RPMI7951 (cell line): ENCODE measurements around the gene WDR62. TPM values are rescaled to one million over a fixed set of nuclear protein-coding genes. Genes with fewer than 3 reads are reported as not detected.

Experiments used
- DNase-seq: peaks from one replicate; pipeline ENCODE4 v3.0.0-alpha.2; 2012; ENCODE audit warnings: low read depth
- total RNA-seq: library from RNA; depleted of rRNA; stranded (reverse); fragments of >200 nt; shearing (Covaris generic); gene quantifications from 2 replicates; pipeline ENCODE4 v1.2.3, GENCODE V29; 2014

The WDR62 gene
- total RNA-seq, 1 experiment from 2014 or later: 16.1 TPM

DNA sequence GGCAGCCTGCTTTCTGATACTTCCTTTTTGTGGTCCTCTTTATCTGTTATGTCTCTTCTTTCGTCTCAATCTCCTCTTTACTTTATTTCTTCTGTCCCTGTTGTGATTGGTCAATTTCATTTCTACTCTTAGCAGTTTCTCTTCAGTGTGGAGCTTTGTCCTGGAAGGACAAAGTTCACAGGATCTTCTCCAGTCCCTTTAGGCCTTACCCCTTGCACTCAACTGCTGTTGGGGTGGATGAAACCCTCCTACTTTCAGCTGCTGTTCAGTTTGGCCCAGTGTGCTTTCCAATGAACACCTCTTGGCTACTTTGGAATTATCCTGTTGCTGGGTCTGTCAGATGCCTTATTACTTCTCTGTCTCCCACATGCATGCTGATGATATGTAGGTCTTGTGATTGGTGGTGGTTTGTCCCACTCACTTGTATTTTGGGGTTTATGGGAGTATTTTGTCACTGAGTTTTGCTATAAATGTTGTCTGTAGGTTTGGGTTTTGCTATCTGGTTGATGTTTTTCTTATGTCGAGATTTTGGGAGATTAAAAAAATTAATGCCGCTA is 24.8 kb downstream of the WDR62 start:
- DNase-seq: no peak

DNA sequence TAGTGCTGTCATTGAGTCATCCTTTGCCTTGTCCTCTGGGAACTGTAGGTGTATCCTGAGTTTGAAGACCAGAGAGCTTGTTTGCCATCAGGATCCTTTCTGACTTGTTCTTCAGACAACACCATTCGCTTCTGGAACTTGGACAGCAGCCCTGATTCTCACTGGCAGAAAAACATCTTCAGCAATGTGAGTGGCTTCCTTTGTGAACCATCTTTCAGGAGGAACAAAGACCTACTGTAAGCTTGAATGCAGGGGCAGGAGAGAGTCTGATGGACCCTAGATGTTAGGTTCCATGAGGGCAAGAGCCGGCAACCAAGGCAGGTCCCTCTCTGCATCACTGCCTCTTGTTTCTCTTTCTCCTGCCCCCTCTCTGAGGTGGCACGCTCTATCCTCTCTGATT is 26.7 kb downstream of the WDR62 start:
- no peak for DNase-seq

DNA sequence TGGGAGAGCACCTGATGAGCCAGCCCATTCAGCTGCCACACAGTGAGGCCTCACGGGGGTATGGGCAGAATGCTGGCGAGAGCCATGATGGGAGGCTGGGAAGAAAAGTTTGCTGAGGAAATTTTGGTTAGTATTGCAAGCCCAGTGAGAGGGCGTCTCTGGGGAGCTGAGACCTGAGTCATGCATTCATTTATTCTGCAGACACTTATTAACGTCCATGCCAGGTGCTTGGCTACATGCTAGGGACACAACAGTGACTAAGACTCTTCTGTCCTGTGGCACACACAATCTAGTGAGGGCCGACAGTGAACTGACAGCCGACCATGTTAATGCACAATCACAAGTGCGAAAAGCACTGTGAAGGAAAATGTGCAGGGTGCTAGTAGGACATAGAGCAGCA is 27.2 kb downstream of the WDR62 start:
- no peak for DNase-seq

DNA sequence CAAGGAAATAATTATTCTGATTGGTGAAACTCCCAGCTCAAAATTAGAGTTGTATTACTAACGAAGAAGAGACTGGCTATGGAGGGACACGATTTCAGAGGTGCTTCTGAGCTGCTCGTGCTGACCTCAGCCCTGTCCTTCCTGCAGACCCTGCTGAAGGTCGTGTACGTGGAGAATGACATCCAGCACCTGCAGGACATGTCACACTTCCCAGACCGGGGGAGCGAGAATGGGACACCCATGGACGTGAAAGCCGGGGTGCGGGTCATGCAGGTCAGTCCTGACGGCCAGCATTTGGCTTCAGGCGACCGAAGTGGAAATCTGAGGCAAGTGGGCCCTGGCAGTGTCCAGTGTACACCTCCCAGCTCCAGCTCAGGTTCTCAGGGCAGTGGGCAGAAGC is 28.2 kb downstream of the WDR62 start:
- DNase-seq: no peak

DNA sequence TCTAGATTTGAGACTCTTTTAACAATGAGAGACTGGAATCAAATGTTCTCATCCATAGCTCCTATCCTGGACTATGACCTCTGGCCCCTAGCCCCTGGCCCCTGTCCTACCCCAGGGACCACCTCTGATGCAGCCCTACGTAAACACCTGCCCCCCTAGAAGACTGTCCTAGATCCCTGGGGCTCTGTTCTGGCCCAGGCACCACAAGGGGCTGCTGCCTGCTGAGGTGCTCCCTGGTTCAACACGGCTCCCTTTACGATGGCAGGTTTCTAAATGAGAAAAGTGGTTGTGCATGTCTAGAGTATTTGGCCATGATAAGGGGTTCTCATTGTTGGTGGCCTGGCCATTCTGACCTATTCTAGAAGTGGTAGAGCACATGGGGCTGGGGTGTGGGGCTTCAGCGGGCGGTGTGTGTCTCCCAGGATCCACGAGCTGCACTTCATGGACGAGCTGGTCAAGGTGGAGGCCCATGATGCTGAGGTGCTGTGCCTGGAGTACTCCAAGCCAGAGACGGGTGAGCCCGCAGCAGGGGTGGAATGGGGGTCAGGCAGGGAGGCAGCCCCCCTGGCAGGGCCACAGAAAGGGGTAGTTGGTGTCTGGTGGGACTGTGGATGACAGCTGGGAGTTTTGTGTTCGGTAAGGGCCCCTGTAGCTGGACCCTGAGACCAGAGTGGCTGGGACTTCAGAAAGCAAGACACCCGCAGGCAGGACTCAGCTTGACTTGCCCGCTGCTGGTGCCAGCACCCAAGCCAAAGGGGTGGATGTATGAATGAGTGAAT is 29.7 kb downstream of the WDR62 start:
- no peak for DNase-seq

DNA sequence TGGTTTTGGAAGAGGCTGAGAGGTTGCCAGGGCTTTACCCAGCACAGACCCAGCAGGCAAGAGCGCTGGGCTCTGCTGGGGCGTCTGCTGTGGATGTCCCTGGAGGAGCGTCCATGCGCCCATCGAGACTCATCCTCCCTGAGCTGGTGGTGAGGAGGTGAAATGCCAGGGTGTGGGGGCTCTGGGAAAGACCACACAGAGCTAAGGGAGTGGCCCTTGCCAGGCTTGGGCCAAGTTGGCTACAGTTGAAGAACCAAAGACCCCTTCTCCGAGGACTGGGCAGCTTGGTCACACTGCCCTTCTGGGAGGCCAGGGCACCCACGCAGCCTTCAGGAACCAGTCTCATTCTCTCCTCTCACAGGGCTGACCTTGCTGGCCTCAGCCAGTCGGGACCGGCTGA is 31.6 kb downstream of the WDR62 start:
- no peak for DNase-seq

DNA sequence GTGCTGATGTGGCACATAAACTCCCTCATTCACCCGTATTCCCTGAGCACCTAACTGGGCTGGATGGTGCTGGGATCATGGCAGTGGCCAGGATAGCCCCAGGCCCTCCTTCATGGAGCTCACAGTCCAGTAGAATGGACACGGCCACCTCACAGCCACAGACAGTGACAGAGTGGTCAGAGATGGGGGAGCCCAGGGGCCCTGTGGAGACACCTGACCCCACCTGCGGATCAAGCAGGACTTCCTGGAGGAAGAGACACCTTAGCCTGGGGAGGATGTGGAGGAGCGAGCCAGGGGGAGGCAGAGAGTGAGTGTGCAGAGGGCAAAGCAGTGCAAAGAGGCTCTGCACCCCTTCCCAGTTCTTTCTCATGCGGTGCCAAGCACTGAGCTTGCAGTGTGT is 35.1 kb downstream of the WDR62 start:
- no peak for DNase-seq

DNA sequence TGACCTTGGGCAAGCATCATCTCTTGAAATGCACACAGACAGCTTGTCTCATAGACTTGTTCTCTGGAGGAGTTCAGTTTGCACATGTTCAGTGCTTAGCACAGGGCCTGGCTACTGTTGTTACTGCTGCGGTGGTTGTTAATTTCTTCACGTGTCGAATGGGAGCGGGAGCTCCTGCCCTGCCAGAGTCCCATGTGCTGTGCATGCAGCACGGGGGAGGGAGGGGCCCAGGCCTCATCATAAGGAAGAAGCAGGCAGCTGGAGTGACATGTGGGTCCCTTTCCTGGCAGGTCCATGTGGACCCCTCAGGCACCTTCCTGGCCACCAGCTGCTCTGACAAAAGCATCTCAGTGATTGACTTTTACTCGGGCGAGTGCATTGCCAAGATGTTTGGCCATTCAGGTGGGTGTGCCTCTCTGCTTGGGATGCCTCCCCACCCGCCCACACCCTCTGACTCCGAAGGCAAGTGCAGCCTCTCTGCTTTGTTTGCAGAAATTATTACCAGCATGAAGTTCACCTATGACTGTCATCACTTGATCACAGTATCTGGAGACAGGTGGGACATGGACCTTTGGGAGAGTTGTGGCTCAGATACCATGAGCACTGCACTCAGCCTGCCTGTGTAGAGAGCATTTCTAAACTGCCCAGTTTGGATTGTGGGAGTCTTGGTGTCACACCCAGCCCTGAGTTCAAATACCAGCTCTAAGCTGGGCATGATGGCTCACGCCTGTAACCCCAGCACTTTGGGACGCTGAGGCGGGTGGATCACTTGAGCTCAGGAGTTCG is 36.4 kb downstream of the WDR62 start:
- DNase-seq: no peak

DNA sequence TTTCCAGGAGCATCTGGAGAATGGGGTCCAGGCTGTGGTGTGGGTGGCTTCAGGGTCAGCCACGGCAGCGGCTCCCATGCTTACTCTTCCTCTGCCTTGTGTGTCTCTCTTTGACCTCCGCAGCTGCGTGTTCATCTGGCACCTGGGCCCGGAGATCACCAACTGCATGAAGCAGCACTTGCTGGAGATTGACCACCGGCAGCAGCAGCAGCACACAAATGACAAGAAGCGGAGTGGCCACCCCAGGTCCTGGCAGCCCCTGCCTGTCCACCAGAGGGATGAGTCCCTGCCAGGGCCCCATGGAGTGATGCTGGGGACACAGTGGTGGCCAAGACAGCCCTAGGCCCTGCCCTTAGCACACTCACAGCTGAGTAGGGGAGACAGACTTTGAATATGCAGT is 37.9 kb downstream of the WDR62 start:
- no peak for DNase-seq

DNA sequence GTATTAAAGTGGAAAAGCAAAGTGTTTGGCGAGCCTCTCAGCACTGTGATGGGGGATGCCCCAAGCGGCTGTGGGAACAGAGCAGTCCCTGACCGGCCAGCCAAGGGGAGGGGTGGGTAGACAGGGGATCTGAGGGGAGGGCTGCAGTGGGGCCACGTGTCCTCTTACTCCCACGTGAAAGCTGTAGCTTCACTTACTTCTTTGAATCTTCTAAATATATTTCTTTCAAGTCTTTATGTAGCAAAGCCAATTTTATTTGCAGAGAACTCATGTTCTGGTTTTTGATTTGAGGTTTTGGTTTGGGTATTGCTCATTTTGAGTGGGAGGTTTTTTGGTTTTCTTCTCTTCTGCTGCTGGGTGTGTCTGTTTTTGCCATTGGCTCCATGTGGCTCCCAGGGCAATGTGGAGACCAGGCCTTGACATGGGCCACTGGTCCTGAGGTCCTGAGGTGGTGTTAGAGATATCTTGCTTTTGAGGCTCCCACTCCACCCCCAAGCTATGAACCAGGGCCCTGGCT is 38.5 kb downstream of the WDR62 start:
- no peak for DNase-seq

DNA sequence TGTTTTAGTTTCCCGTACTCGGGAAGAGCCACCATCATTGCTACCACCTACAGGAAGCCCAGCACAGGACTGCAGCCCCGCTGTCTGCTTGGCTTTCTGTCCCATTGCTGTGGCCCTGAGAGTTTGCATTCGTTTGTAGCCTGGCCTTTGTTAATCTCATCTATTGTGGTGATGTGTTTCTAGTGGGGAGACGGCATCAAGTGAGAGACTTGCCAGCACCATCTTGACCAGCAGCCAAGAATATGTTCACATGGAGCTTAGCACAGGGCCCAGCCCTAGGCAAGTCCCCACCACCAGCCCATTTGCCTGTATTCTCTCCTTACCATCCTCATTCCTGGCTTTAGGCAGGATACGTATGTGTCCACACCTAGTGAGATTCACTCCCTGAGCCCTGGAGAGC is 39.0 kb downstream of the WDR62 start:
- DNase-seq: no peak

DNA sequence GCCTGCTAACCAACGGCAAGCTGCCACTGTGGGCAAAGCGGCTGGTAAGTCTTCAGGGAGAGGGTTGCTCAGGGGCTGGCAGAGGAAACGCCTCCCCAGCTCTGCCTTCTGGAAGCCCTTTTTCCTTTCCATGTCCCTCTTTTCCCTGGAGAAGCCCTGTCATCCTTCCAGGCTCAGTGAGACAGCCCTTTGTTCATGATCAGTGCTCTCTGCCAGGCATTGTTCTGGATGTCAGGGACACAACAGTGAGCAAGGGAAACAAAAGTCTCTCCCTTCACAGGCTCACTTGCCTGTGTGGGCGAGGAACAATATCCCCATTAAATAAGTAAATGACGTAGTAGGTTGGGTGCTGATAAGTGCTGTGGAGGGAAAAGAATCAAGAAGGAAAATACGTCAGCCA is 42.3 kb downstream of the WDR62 start:
- DNase-seq: no peak

DNA sequence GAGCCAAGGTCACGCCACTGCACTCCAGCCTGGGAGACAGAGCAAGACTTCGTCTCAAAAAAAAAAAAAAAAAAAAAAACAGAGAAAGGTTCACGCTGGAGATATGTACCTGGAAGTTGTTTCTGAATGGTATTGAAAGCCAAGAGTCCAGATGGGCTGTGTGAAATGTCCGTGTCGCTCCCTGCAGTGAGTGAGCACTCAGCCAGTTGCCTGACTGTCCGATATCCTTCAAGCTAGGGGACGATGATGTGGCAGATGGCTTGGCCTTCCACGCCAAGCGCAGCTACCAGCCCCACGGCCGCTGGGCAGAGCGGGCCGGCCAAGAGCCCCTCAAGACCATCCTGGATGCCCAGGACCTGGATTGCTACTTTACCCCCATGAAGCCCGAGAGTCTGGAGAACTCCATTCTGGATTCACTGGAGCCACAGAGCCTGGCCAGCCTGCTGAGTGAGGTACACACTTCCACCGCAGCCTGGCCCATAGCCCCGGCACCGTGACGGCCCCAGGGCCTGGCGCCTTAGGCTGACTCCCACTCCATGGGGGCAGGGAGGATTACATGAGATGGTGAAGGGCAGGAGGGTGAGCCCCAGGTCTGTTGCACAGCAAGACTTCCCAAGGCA is 44.6 kb downstream of the WDR62 start:
- no peak for DNase-seq

DNA sequence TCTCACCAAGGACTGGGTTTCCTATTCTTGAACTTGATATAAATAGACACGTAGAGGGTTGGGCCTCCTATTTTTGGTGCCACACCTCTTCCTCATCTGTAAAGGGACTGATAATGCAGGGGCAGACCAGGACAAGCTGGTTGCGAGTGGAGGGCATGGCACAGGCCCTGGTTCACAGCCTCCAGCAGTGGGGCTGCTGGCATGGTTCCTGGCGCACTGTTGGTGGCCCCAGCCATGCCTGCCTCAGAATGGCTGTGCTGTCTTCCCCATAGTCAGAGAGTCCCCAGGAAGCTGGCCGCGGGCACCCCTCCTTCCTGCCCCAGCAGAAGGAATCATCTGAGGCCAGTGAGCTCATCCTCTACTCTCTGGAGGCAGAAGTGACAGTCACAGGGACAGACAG is 45.8 kb downstream of the WDR62 start:
- no peak for DNase-seq

DNA sequence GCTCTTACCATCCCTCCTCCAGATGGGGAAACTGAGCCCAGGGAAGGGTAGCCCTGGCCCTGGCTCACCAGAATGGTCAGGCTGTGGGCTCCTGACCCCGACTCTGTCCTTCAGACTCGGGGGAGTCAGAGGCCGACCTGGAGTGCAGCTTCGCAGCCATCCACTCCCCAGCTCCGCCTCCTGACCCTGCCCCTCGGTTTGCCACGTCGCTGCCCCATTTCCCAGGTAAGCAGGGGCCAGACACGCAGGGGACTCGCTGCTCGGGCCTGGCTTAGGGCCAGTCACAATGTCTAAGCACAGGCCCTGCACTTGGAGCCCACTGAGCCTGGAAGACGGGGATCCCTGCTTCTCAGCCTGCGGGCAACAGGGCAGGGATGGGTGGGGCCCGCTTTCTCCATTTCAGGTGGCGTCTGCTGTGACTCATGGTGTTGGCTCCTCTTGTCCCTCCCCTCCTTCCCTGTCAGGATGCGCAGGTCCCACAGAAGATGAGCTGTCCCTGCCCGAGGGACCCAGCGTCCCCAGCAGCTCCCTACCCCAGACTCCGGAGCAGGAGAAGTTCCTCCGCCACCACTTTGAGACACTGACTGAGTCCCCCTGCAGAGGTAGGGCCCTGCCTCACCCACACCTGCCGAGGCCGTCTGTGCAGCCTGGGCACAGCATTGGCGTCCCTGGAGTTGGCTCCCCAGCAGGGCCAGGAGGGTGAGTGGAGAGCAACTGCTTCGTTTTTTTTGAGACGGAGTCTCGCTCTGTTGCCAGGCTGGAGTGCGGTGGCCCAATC is 47.0 kb downstream of the WDR62 start:
- DNase-seq: no peak

DNA sequence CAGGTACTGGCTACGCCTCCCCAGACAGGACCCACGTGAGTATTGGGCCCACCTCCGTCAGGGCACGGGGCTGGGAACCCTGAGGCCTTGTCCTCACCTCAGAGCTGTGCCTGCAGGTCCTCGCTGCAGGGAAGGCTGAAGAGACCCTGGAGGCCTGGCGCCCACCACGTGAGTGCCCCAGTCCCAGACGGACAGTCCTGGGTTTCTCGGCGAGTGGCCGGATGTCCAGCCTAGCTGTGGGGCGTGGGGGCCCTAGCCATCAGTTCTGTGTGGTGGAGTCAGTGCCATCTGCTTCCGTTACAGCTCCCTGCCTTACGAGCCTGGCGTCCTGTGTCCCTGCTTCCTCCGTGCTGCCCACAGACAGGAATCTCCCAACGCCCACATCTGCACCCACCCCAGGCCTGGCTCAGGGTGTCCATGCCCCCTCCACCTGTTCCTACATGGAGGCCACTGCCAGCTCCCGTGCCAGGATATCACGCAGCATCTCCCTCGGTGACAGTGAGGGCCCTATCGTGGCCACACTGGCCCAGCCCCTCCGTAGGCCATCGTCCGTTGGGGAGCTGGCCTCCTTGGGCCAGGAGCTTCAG is 48.4 kb downstream of the WDR62 start:
- DNase-seq: no peak

DNA sequence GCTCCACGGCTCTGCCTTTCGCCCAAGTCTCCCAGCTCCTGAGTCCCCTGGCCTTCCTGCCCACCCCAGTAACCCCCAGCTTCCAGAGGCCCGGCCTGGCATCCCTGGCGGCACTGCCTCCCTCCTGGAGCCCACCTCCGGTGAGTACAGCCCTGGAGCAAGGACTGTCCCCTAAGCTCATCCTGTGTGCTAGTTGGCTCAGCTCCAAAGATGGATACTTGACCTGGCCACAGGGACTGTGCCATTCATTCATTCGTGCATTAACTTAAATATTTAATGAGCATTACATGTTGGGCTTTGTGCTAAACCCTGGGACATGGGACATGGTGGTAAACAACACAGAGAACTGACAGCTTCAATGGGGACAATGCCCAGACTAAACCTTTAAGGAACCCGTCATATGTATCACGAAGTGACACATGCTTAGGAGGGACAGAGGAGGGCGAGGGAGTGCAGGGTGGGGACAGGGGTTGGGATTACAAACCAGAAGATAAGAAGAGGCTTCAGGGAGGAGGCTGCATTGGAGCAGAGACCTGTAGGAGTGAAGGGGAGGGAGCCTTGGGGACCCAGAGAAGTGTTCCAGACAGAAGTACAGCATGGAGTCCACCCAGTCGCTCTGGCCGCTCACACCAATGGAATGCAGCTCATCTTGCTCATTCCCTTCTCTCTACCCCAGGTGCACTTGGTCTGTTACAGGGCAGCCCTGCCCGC is 49.3 kb downstream of the WDR62 start:
- no peak for DNase-seq

DNA sequence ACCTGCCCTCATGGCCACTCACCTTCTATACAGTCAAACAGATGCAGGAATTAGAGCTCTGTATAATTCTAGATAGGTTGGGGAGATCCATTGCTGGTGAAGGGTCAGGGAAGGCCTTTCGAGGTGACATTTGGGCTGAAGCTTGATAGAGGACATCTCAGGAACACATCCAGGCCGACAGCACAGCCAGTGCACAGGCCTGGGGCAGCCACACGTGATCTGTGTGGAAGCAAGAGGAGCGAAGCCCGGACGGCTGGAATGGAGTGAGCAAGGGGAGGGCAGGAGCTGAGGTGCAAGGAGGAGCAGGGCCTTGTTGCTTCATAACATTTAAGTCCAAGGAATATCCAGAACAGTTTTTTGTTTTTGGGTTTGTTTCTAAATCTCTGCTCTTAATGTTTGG is 51.7 kb downstream of the WDR62 start:
- DNase-seq: no peak

DNA sequence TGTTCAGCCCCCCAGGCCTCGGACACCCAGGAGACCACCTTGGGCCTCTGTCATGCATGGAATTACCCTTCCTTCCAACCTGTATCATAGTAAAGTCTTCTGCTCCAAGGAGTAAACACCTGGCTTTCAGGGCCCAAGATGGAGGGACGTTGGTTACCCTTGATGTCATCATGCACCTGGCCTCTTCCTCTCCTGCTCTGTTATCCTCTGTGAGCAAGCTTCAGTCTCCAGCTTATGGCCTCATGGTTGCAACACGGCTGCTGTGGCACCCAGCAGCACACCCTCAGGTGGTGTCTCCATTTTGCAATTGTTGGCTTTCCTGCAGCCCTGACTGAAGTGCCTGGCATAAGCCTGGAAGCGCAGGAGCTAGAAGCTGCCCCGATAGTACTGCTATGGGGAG is 52.3 kb downstream of the WDR62 start:
- DNase-seq: no peak

DNA sequence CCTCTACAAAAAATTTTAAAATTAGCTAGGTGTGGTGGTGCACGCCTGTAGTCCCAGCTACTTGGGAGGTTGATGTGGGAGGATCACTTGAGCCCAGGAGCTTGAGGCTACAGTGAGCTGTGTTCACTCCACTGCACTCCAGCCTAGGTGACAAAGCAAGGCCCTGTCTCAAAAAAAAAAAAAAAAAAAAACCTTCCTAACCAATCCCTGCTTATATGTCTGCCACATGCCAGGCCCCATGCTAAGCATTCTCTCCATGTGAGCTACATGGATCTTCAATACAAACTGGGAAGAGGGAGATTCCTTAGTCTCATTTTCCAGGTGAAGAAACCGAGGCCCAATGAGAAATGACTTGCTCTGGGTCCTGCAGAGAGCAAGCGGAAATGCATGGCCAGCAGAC is 54.0 kb downstream of the WDR62 start:
- DNase-seq: no peak
